Omental fat pad (tissue), 4 donors: ENCODE measurements around the gene PTPN14. TPM values are rescaled to one million over a fixed set of nuclear protein-coding genes. Genes with fewer than 3 reads are reported as not detected.

Source experiments
- ATAC-seq: fragments of 150-250 bp; one replicate; pipeline ENCODE4 v1.9.1; 2016; ENCODE audit warnings: mild to moderate bottlenecking, moderate library complexity; ENCODE audit not compliant: low FRiP score
- DNase-seq: peaks from one replicate; pipeline ENCODE4 v3.0.0-alpha.2; 2019; ENCODE audit warnings: low spot score
- CTCF ChIP-seq, 3 donors: fragments of 450-650 bp; IDR thresholded peaks; one replicate each; pipeline ENCODE4 v1.5.1; 2016 to 2017; ENCODE audit warnings: antibody characterized with exemption in 3 of 3, mild to moderate bottlenecking in 3 of 3, moderate library complexity in 2 of 3
- total RNA-seq, 4 donors: library from RNA; depleted of rRNA; stranded (reverse); fragments of >200 nt; gene quantifications; one replicate each; pipeline ENCODE4 v1.1.0, GENCODE V29; 2016

PTPN14 gene
- total RNA-seq, 4 donors from 2014 or later: 27.1 to 39.1 (median 35.7) TPM

- peak; percentile 64 for ATAC-seq
- TF ChIP-seq CTCF (IDR thresholded peaks at IDR 0.05): no peak
- DNase-seq: no peak
These were observed 129.2 kb downstream of the PTPN14 start for GRCh38 chr1:214422137-214422671.

GRCh38 chr1:214420833-214421232 lies 130.6 kb downstream of the PTPN14 start:
- no peak for DNase-seq
- no peak for TF ChIP-seq CTCF (IDR thresholded peaks at IDR 0.05)
- ATAC-seq: no peak

- no peak for DNase-seq
- ATAC-seq: no peak
- no peak for TF ChIP-seq CTCF (IDR thresholded peaks at IDR 0.05)
These were observed 131.1 kb downstream of the PTPN14 start for GRCh38 chr1:214420341-214420740.

- DNase-seq (no peak), ATAC-seq (no peak)
- TF ChIP-seq CTCF (IDR thresholded peaks at IDR 0.05): no peak
These were observed 131.8 kb downstream of the PTPN14 start for GRCh38 chr1:214419650-214420049.

- TF ChIP-seq CTCF (IDR thresholded peaks at IDR 0.05): no peak
- DNase-seq (no peak), ATAC-seq (no peak)
These were observed 133.0 kb downstream of the PTPN14 start for GRCh38 chr1:214418391-214418790.

GRCh38 chr1:214417545-214418210 lies 133.7 kb downstream of the PTPN14 start:
- ATAC-seq: no peak
- DNase-seq: no peak
- no peak for TF ChIP-seq CTCF (IDR thresholded peaks at IDR 0.05)

- no peak for ATAC-seq
- no peak for DNase-seq
- no peak for TF ChIP-seq CTCF (IDR thresholded peaks at IDR 0.05)
These were observed 134.5 kb downstream of the PTPN14 start for GRCh38 chr1:214416858-214417257.
